ENCODE data around the gene COPB1. TPM values are rescaled to one million over a fixed set of nuclear protein-coding genes. Genes with fewer than 3 reads are reported as not detected.

COPB1 gene
- total RNA-seq, 2 experiments from 2014 or later, result 93.1 to 95.9 TPM

DNA sequence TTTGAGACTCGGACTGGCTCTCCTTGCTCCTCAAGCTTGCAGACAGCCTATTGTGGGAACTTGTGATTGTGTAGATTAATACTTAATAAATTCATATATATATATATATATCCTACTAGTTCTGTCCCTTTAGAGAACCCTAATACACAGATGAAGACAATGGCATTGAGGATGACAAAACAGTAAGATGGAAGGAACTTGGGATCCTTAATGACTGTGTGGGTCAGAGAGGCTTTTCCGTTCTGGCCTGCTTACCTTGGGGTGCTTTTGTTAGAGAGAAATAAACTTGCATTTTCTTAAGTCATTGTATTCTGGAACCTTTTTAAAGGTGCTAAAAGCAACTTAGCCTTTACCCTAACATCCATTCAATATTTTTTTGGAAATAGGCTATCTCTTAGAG is 91.0 kb downstream of the COPB1 start:
- H3K27me3 Mint-ChIP-seq, result no peaks in the 10 kb centered on the region
- intact Hi-C loops (cut with DNase I, micrococcal nuclease), result no loop called here
- TF ChIP-seq, protein P1, sequence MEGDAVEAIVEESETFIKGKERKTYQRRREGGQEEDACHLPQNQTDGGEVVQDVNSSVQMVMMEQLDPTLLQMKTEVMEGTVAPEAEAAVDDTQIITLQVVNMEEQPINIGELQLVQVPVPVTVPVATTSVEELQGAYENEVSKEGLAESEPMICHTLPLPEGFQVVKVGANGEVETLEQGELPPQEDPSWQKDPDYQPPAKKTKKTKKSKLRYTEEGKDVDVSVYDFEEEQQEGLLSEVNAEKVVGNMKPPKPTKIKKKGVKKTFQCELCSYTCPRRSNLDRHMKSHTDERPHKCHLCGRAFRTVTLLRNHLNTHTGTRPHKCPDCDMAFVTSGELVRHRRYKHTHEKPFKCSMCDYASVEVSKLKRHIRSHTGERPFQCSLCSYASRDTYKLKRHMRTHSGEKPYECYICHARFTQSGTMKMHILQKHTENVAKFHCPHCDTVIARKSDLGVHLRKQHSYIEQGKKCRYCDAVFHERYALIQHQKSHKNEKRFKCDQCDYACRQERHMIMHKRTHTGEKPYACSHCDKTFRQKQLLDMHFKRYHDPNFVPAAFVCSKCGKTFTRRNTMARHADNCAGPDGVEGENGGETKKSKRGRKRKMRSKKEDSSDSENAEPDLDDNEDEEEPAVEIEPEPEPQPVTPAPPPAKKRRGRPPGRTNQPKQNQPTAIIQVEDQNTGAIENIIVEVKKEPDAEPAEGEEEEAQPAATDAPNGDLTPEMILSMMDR (IDR thresholded peaks at IDR 0.05), result no peak

More for the DNA sequence above, 91.0 kb downstream of the COPB1 start:
- H3K9me3 ChIP-seq (ENCODE audit: control insufficient read depth in 1 of 2, insufficient read depth in 1 of 2, low read length in 2 of 2), result no peaks in the 10 kb centered on the region
- no peaks in the 10 kb centered on the region for H3K4me1 ChIP-seq (ENCODE audit: insufficient read depth, low read length)
- Mint-ChIP-seq H3K27ac (no peak overlapping the region), H3K36me3 (ENCODE audit: low read depth) (no peaks in the 10 kb centered on the region), H3K4me1 (ENCODE audit: low read depth) (no peaks in the 10 kb centered on the region), H3K4me3 (no peak overlapping the region), H3K9me3 (no peaks in the 10 kb centered on the region)
- H3K27ac ChIP-seq (ENCODE audit: low read depth in 1 of 2, low read length in 2 of 2), result no peak overlapping the region
- H3K36me3 ChIP-seq (ENCODE audit: insufficient read depth, low read length), result no peaks in the 10 kb centered on the region
- DNase-seq (no peak), ATAC-seq (ENCODE audit: poor library complexity) (no peak)
- ChIA-PET POLR2A (no interaction called here), CTCF (no interaction called here)
- H3K4me3 ChIP-seq (ENCODE audit: low read length), result no peak overlapping the region
- H3K27me3 ChIP-seq (ENCODE audit: control insufficient read depth in 1 of 2, insufficient read depth in 2 of 2, low read length in 2 of 2), result no peaks in the 10 kb centered on the region

Other genes with a start within 250 kb of the COPB1 start
- gene RRAS2, start 140.6 kb downstream of the COPB1 start, total RNA-seq, result 10 to 100 TPM; 20.7 to 21.2 TPM
- gene PSMA1, start 20.6 kb upstream of the COPB1 start, total RNA-seq, result 100 to 1,000 TPM; 170 to 175 TPM
- 100 to 1,000 TPM; 103 to 106 TPM for gene PDE3B, start 144.0 kb upstream of the COPB1 start, total RNA-seq